ENCODE data around the gene HNRNPCL1.
"Not testable (repeated sequence)": the region's sequence is repeated elsewhere in the genome, so short reads cannot be mapped to it uniquely, and the experiment has no call there.

DNA sequence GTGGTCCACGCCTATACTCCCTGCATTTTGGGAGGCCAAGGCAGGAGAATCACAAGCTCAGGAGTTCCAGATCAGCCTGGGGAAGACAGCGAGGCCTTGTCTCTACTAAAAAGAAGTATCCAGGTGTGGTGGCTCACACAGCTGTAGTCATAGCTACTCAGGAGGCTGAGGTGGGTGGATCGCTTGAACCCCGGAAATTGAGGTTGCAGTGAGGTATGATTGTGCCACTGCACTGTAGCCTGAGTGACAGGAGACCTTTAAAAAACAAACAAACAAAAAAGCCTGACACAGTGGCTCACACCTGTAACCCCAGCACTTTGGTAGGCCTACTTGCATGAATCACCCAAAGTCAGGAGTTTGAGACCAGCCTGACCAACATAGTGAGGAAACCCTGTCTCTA, 29.9 kb upstream of the HNRNPCL1 start:
- TF ChIP-seq, protein P1, sequence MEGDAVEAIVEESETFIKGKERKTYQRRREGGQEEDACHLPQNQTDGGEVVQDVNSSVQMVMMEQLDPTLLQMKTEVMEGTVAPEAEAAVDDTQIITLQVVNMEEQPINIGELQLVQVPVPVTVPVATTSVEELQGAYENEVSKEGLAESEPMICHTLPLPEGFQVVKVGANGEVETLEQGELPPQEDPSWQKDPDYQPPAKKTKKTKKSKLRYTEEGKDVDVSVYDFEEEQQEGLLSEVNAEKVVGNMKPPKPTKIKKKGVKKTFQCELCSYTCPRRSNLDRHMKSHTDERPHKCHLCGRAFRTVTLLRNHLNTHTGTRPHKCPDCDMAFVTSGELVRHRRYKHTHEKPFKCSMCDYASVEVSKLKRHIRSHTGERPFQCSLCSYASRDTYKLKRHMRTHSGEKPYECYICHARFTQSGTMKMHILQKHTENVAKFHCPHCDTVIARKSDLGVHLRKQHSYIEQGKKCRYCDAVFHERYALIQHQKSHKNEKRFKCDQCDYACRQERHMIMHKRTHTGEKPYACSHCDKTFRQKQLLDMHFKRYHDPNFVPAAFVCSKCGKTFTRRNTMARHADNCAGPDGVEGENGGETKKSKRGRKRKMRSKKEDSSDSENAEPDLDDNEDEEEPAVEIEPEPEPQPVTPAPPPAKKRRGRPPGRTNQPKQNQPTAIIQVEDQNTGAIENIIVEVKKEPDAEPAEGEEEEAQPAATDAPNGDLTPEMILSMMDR (IDR thresholded peaks at IDR 0.05) = not testable (repeated sequence)
- not testable (repeated sequence) for TF ChIP-seq POLR2A (IDR thresholded peaks at IDR 0.05)

Measured in uterus (tissue), 2 donors.